ENCODE measurements around the gene IFI6.

DNA sequence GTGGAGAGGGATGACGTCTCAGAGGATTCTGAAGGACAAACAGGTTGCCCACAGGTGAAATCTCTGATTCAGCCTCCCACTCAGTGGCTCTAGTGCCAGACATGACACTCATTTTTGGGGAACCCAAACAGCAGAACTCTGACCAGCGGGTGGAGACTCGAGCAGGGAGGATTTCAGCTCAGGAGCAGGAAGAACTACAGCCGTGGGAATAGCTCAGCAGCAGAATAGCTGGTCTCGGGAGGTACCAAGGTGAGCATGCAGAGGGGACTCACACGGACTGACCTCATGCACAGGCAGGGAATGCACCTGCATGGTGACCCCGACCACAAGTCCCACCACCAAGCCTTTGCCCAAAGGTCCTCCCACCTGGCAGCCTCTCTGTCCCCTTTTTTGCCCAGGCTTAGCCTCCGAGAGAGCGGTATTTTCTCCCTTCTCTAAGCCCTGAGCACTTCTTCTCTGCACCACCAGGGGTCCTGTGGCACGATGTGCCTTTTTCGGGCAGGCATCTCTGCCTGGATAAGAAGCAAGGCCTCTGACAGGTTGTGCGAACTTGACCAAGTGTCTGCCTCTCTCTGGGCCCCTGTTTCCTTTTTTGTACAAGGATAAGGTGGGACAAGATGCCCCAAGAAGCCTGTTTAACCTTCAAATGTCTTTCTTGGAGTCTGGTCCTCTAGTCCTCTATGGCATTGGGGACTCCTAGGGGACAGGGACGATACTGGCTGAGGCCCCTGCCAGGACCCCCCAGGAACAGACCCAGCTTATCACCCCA lies 28.2 kb downstream of the IFI6 start:
- no peak for TF ChIP-seq EZH2phosphoT487 (IDR thresholded peaks at IDR 0.05; ENCODE audit: insufficient read depth, low read depth)
- TF ChIP-seq EZH2 (IDR thresholded peaks at IDR 0.05; ENCODE audit: insufficient read depth, poor library complexity, severe bottlenecking): no peak
